Endodermal cell (in vitro differentiated cells): ENCODE data around the gene HDAC4. TPM values are rescaled to one million over a fixed set of nuclear protein-coding genes. Genes with fewer than 3 reads are reported as not detected.

Experiments used
- DNase-seq: peaks from one replicate; pipeline ENCODE4 v3.0.0-alpha.2; 2017
- H3K27ac ChIP-seq: 2 replicates; pipeline ENCODE4 v1.5.1; 2013; ENCODE audit warnings: mild to moderate bottlenecking, low read depth, low read length, moderate library complexity
- H3K27me3 ChIP-seq: 2 replicates; pipeline ENCODE4 v1.6.1; 2013; ENCODE audit warnings: mild to moderate bottlenecking, low read length, moderate library complexity; ENCODE audit not compliant: insufficient read depth, control insufficient read depth, poor library complexity, severe bottlenecking
- H3K36me3 ChIP-seq: 2 replicates; pipeline ENCODE4 v1.7.0; 2013; ENCODE audit warnings: mild to moderate bottlenecking, low read length, moderate library complexity; ENCODE audit not compliant: control insufficient read depth, insufficient read depth
- H3K4me1 ChIP-seq: one replicate; pipeline ENCODE4 v1.7.0; 2013; ENCODE audit warnings: low read length; ENCODE audit not compliant: control insufficient read depth, insufficient read depth
- H3K4me3 ChIP-seq: 2 replicates; pipeline ENCODE4 v1.5.1; 2013; ENCODE audit warnings: mild to moderate bottlenecking, low read length, moderate library complexity
- H3K9ac ChIP-seq: 2 replicates; pipeline ENCODE4 v1.6.1; 2013; ENCODE audit warnings: mild to moderate bottlenecking, low read length, moderate library complexity; ENCODE audit not compliant: poor library complexity, severe bottlenecking; ENCODE audit errors: extremely low read depth
- H3K9me3 ChIP-seq: 2 replicates; pipeline ENCODE4 v1.6.1; 2013; ENCODE audit warnings: mild to moderate bottlenecking, low read length, moderate library complexity; ENCODE audit not compliant: control insufficient read depth
- H3K27ac Mint-ChIP-seq: 2 replicates; pipeline ENCODE4 v1.8.0; 2020; ENCODE audit warnings: mixed read lengths
- H3K27me3 Mint-ChIP-seq: 2 replicates; pipeline ENCODE4 v1.8.0; 2021; ENCODE audit warnings: mild to moderate bottlenecking, mixed read lengths; ENCODE audit not compliant: insufficient read depth
- H3K36me3 Mint-ChIP-seq: 2 replicates; pipeline ENCODE4 v1.8.0; 2020; ENCODE audit warnings: low read depth, mixed read lengths
- H3K4me1 Mint-ChIP-seq: 2 replicates; pipeline ENCODE4 v1.8.0; 2020; ENCODE audit warnings: mixed read lengths
- H3K4me3 Mint-ChIP-seq: 2 replicates; pipeline ENCODE4 v1.8.0; 2020; ENCODE audit warnings: mild to moderate bottlenecking, moderate library complexity, mixed read lengths
- H3K9me3 Mint-ChIP-seq: 2 replicates; pipeline ENCODE4 v1.8.0; 2020; ENCODE audit warnings: mild to moderate bottlenecking, mixed read lengths
- WGBS, 2 experiments: methylation state at CpG; one replicate each; pipeline versions ENCODE4 v1.1.5 to v1.1.7; 2013; ENCODE audit warnings: missing lambda C conversion rate in 2 of 2, mixed read lengths in 1 of 2; ENCODE audit not compliant: insufficient coverage in 1 of 2, insufficient read length in 1 of 2; 5-methylcytosine and 5-hydroxymethylcytosine counted together
- total RNA-seq, 2 donors: library from RNA; stranded (reverse); fragmentation: NEBNext Ultra II Directional in 1 of 2; extraction: Animal tissue kit (Norgen Biotek cat#: 25700) in 1 of 2; gene quantifications; 2 replicates in 1 of 2; 3 replicates in 1 of 2; pipeline ENCODE4 v1.2.1, GENCODE V29; 2021
- TF ChIP-seq, protein P1 (sequence below): fragments of 200-600 bp; sonication (generic); conservative IDR thresholded peaks from 2 replicates; pipeline ENCODE4 v1.5.0; 2021; ENCODE audit warnings: antibody characterized with exemption, mild to moderate bottlenecking

Gene HDAC4
- total RNA-seq, 2 donors from 2014 or later, result 45.7 to 51.2 TPM

GRCh38 chr2:239142806-239143205 lies 258.0 kb downstream of the HDAC4 start:
- H3K27me3 ChIP-seq, result no peaks in the 10 kb centered on the region
- peaks cover 15% of the 10 kb centered on the region for H3K4me1 Mint-ChIP-seq
- H3K4me3 Mint-ChIP-seq, result no peak overlapping the region
- no peak overlapping the region for H3K9ac ChIP-seq
- no peaks in the 10 kb centered on the region for H3K27me3 Mint-ChIP-seq
- no peaks in the 10 kb centered on the region for H3K9me3 Mint-ChIP-seq
- H3K9me3 ChIP-seq, result no peaks in the 10 kb centered on the region
- 95 to 99% methylated on average over 6 to 9 of the region's 9 CpGs for WGBS, 2 experiments
- H3K36me3 Mint-ChIP-seq, result peaks cover 37% of the 10 kb centered on the region
- H3K36me3 ChIP-seq, result peaks cover 20% of the 10 kb centered on the region
- H3K4me1 ChIP-seq, result no peaks in the 10 kb centered on the region
- no peak overlapping the region for H3K4me3 ChIP-seq
- no peak overlapping the region for H3K27ac Mint-ChIP-seq
- no peak for DNase-seq
- TF ChIP-seq, protein P1, sequence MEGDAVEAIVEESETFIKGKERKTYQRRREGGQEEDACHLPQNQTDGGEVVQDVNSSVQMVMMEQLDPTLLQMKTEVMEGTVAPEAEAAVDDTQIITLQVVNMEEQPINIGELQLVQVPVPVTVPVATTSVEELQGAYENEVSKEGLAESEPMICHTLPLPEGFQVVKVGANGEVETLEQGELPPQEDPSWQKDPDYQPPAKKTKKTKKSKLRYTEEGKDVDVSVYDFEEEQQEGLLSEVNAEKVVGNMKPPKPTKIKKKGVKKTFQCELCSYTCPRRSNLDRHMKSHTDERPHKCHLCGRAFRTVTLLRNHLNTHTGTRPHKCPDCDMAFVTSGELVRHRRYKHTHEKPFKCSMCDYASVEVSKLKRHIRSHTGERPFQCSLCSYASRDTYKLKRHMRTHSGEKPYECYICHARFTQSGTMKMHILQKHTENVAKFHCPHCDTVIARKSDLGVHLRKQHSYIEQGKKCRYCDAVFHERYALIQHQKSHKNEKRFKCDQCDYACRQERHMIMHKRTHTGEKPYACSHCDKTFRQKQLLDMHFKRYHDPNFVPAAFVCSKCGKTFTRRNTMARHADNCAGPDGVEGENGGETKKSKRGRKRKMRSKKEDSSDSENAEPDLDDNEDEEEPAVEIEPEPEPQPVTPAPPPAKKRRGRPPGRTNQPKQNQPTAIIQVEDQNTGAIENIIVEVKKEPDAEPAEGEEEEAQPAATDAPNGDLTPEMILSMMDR, result no peak
- no peak overlapping the region for H3K27ac ChIP-seq

GRCh38 chr2:239142296-239142695 lies 258.5 kb downstream of the HDAC4 start:
- TF ChIP-seq, protein P1, result no peak
- no peaks in the 10 kb centered on the region for H3K4me1 ChIP-seq
- Mint-ChIP-seq H3K9me3 (no peaks in the 10 kb centered on the region), H3K27me3 (no peaks in the 10 kb centered on the region), H3K4me3 (no peak overlapping the region), H3K4me1 (peaks cover 15% of the 10 kb centered on the region), H3K36me3 (peaks cover 36% of the 10 kb centered on the region), H3K27ac (no peak overlapping the region)
- H3K4me3 ChIP-seq, result no peak overlapping the region
- no peak overlapping the region for H3K27ac ChIP-seq
- DNase-seq, result no peak
- H3K36me3 ChIP-seq, result peaks cover 20% of the 10 kb centered on the region
- no peaks in the 10 kb centered on the region for H3K27me3 ChIP-seq
- H3K9ac ChIP-seq, result no peak overlapping the region
- H3K9me3 ChIP-seq, result no peaks in the 10 kb centered on the region
- 95% methylated on average over 13 of the region's 13 CpGs for WGBS, 2 experiments

DNA sequence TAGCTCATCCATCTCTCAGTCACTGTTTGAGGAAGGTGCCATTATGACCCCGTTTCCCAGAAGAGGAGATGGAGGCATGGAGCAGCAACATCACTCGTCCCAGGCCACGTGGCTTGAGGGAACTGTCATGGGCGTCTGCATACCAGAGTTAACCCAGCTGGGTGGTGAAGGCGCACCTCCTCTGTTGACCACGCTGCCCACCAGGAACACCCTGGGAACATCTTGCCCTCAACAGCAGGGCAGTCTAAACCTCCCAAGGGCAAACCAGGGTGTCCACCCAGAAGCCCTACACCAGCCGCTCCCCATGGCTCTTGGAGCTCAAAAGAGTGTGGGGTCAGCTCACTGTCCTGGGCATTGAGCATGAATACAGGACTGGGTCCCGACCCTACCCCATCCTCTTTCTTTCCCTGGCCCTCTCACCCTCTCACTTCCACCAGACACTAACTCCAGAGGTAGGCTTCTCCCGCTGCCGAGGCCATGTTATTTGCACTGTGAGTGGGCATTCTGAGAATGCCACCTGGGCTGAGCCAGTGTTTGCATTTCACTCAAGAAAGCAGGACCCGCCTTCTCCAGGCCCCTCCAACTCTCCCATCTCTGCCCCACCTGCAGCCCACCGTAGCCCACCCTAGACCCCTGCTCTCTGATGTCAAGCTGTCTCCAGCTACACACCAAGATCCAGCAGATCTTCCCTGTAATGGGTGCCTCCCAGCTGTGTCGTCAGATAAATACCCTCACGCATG lies 259.6 kb downstream of the HDAC4 start:
- H3K4me3 Mint-ChIP-seq, result no peak overlapping the region
- Histone ChIP-seq H3K4me3 (no peak overlapping the region), H3K9me3 (no peaks in the 10 kb centered on the region), H3K36me3 (peaks cover 20% of the 10 kb centered on the region), H3K4me1 (no peaks in the 10 kb centered on the region), H3K27me3 (no peaks in the 10 kb centered on the region), H3K9ac (no peak overlapping the region), H3K27ac (no peak overlapping the region)
- 93 to 94% methylated on average over 13 to 14 of the region's 14 CpGs for WGBS, 2 experiments
- DNase-seq, result no peak
- H3K36me3 Mint-ChIP-seq, result peaks cover 42% of the 10 kb centered on the region
- no peaks in the 10 kb centered on the region for H3K27me3 Mint-ChIP-seq
- H3K4me1 Mint-ChIP-seq, result peaks cover 15% of the 10 kb centered on the region
- H3K9me3 Mint-ChIP-seq, result no peaks in the 10 kb centered on the region
- TF ChIP-seq, protein P1, result no peak
- H3K27ac Mint-ChIP-seq, result no peak overlapping the region
